GM13977 (cell line): Measurements from ENCODE around the gene POP5.

Source experiments
- DNase-seq: peaks from one replicate; pipeline ENCODE4 v3.0.0; 2012; ENCODE audit warnings: low spot score
- in situ Hi-C: fragments of 300-500 bp; cut with MboI; formaldehyde crosslinking; loops from one replicate; pipeline ENCODE4 v1.12.0; 2022; ENCODE audit warnings: low sequenced_read_pairs, low pct_unique_long_range_greater_than_20kb, mixed read lengths, inconsistent platforms; ENCODE audit not compliant: unreplicated experiment
- TF ChIP-seq, protein P1 (sequence below): IDR thresholded peaks from 2 replicates; pipeline ENCODE4 v1.5.1; 2012; ENCODE audit warnings: mild to moderate bottlenecking, control low read depth; ENCODE audit not compliant: insufficient read depth; ENCODE audit errors: extremely low read depth, missing control alignments

The POP5 gene

DNA sequence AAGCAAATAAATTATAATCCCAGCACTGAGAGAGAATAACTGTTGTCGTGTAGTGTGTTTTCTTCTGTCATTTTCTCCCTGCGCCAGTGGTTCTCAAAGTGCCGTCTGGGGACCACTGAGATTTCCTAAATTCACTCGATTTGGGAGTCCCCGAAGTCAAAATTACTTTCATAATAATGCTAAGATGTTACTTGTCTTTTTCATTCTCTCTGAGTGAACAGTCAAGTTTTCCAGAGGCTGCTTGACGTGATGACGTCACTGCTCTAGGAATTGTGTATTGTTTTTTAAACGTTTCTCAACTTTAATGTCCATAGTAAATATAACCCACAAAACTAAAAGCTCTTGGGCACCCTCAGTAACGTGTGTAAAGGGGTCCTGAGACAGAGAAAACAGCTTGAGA lies 796 bp upstream of the POP5 start:
- TF ChIP-seq, protein P1, sequence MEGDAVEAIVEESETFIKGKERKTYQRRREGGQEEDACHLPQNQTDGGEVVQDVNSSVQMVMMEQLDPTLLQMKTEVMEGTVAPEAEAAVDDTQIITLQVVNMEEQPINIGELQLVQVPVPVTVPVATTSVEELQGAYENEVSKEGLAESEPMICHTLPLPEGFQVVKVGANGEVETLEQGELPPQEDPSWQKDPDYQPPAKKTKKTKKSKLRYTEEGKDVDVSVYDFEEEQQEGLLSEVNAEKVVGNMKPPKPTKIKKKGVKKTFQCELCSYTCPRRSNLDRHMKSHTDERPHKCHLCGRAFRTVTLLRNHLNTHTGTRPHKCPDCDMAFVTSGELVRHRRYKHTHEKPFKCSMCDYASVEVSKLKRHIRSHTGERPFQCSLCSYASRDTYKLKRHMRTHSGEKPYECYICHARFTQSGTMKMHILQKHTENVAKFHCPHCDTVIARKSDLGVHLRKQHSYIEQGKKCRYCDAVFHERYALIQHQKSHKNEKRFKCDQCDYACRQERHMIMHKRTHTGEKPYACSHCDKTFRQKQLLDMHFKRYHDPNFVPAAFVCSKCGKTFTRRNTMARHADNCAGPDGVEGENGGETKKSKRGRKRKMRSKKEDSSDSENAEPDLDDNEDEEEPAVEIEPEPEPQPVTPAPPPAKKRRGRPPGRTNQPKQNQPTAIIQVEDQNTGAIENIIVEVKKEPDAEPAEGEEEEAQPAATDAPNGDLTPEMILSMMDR, result no peak
- in situ Hi-C loops, result loop anchor here (10.0 to 25.0 kb wide), 2 partner anchors 133 to 380 kb away; partner anchors contain the start of gene UNC119B
- no peak for DNase-seq

DNA sequence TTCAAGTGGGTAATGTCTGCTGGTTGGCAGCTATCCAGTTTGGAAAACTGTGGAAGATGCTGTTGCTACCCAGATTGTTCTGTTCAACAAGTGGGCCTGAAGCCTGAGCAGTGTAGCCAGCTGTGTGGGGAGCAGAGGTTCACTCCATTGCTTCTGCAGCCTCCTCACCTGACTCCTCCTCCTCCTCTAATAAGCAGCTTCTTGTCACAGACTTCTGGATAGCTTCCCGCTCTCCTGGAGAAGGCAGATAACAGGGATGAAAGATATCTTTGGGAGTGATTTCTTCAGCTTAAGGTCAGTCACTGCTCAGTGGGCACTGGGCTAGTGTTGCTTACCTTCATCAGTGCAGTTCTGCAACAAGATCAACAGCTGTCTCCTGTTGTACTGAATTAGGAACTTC lies 2.0 kb downstream of the POP5 start:
- no peak for DNase-seq
- TF ChIP-seq, protein P1, result no peak
- in situ Hi-C loops, result loop anchor here (25.0 kb wide), 1 partner anchor 383 kb away; no protein-coding TSS in a partner anchor

DNA sequence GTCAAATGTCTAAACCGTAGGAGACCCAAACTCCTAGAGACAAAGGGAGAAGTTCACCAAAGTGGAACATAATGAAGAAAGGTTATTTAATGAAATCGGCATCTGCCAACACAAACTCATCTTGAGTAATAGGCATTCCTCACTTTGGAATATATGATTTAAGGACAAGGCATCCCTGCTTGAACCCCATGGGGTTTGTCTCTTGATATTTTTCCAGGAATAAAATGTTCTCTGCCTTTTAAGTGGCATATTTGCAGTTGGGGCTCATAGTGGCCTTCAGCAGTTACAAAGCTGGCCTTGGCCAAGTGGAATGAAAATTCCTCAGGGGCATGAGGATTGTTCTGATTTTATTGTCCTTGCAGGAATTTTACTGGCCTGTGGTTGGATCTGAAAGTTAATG lies 7.1 kb downstream of the POP5 start:
- in situ Hi-C loops, result no loop called here
- TF ChIP-seq, protein P1, result no peak

DNA sequence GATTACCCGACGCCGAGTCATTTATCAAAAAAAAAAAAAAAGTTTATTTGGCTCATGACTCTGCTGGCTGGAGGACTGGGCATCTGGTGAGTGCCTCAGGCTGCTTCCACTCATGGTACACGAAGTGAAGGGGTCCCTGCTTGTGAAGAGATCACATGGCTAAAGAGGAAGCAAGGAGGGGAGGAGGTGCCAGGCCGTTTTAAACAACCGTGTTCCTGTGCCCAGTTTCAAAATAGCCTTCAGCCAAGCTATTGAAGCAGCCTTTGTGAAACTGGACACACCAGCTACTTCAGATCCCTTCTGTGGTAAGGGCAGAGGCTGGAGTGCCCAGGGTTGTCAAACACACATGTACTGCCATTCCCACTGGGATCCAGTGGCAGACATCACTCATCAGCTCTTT lies 7.6 kb downstream of the POP5 start:
- TF ChIP-seq, protein P1, result no peak
- no peak for DNase-seq
- in situ Hi-C loops, result no loop called here

More for the DNA sequence above, 7.1 kb downstream of the POP5 start:
- no peak for DNase-seq

DNA sequence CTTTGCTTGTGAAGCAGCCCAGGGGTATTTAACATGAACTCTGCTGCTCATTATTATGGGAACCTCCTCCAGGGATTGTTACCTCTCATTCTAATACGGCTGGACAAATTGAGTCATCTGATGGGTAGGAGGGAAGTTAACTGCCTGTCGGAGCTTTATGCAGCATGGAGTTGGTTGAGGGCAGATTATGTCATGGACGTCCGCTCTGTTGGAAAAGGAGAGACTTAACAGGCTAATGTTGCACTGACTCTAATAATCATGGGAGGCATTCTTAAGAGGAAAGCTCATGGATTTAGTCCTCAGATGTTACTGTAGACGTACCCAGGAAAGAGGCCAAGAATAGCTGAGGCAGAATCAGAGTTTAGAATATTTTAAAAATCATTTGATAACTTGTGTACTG lies 9.9 kb downstream of the POP5 start:
- in situ Hi-C loops, result no loop called here

DNA sequence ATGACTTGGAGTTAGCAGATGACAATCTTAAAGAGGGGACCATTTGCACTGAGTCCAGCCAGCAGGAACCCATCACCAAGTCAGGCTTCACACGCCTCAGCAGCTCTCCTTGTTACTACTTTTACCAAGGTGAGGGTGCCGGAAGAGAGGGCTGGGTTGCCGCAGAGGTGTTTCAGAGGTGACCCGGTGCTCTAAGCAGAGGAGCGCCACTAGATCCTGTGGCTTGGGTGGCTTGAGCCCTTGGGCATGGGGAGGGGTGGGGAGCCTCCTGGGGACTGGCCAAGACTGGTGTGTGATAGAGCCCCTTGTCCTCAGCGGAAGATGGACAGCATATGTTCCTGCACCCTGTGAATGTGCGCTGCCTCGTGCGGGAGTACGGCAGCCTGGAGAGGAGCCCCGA lies 17.7 kb downstream of the POP5 start:
- TF ChIP-seq, protein P1, result no peak
- in situ Hi-C loops, result no loop called here
- no peak for DNase-seq

More for the DNA sequence above, 9.9 kb downstream of the POP5 start:
- TF ChIP-seq, protein P1, result no peak
- no peak for DNase-seq

DNA sequence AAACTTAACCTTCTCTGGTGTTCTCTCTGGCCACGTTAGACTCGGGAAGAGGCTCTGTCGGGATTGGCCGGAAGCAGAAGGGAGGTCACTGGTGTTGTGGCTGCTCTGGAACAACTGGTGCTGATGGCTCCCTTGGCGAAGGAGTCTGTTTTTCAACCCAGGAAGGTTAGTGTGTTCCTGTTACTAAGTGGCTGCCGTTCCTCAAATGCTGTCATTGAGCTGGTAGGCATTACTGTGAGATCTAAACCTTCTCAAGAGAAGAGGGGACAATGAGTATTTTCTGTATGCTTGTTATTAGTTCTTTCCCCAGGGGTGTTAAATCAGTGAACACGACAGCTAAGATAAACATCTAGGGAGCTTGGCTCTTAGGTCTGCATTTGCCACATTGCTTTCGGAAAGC lies 18.3 kb downstream of the POP5 start:
- TF ChIP-seq, protein P1, result no peak
- in situ Hi-C loops, result no loop called here
- no peak for DNase-seq
